ENCODE results near the gene DCAF17. TPM values are rescaled to one million over a fixed set of nuclear protein-coding genes. Genes with fewer than 3 reads are reported as not detected.

DCAF17 gene
- total and polyA plus RNA-seq, 2 experiments from 2014 or later: 10.6 to 14.4 TPM

GRCh38 chr2:171514908-171515582 is 81.0 kb downstream of the DCAF17 start:
- H2AFZ ChIP-seq: no peak overlapping the region
- H4K20me1 ChIP-seq (ENCODE audit: insufficient read depth): no peaks in the 10 kb centered on the region
- TF ChIP-seq EZH2 (IDR thresholded peaks at IDR 0.05; ENCODE audit: insufficient read depth, poor library complexity, severe bottlenecking) (no peak), EZH2phosphoT487 (IDR thresholded peaks at IDR 0.05; ENCODE audit: insufficient read depth, low read depth) (no peak)
- DNase-seq: no peak
- H3K27ac ChIP-seq: no peak overlapping the region
- H3K79me2 ChIP-seq (ENCODE audit: insufficient read depth): no peaks in the 10 kb centered on the region
- no peak overlapping the region for H3K4me3 ChIP-seq
- no peaks in the 10 kb centered on the region for H3K9me2 ChIP-seq (ENCODE audit: insufficient read depth)
- no peaks in the 10 kb centered on the region for H3K36me3 ChIP-seq (ENCODE audit: low read depth)
- no peaks in the 10 kb centered on the region for H3K27me3 ChIP-seq (replicated peaks; ENCODE audit: insufficient read depth)
- H3K4me1 ChIP-seq (ENCODE audit: insufficient read depth): peaks cover 10% of the 10 kb centered on the region
- no peak overlapping the region for H3K4me2 ChIP-seq (ENCODE audit: unreplicated experiment)
- 95 to 96% methylated on average over 3 of the region's 3 CpGs for WGBS, 2 experiments (ENCODE audit: low coverage in 1 of 2, low lambda C conversion rate in 2 of 2, missing lambda C conversion rate in 2 of 2)
- H3K9me3 ChIP-seq (ENCODE audit: low read depth): no peaks in the 10 kb centered on the region
- no peak overlapping the region for H3K9ac ChIP-seq
- in situ Hi-C loops (cut with MboI): no loop called here
- H3F3A ChIP-seq (ENCODE audit: insufficient read depth): no peaks in the 10 kb centered on the region

GRCh38 chr2:171515672-171516298 is 81.8 kb downstream of the DCAF17 start:
- TF ChIP-seq EZH2 (IDR thresholded peaks at IDR 0.05; ENCODE audit: insufficient read depth, poor library complexity, severe bottlenecking) (no peak), EZH2phosphoT487 (IDR thresholded peaks at IDR 0.05; ENCODE audit: insufficient read depth, low read depth) (no peak)
- Histone ChIP-seq H3K4me1 (ENCODE audit: insufficient read depth) (peaks cover 10% of the 10 kb centered on the region), H3F3A (ENCODE audit: insufficient read depth) (no peaks in the 10 kb centered on the region), H3K27ac (no peak overlapping the region; the same call in 1 of the 2 replicates), H3K79me2 (ENCODE audit: insufficient read depth) (no peaks in the 10 kb centered on the region), H3K9me3 (ENCODE audit: low read depth) (no peaks in the 10 kb centered on the region), H3K4me3 (peak overlapping the region; percentile 33), H3K9me2 (ENCODE audit: insufficient read depth) (no peaks in the 10 kb centered on the region), H4K20me1 (ENCODE audit: insufficient read depth) (no peaks in the 10 kb centered on the region), H3K9ac (0 out of 2 replicates have a peak overlapping the region, but pooled peaks have one; percentile 11), H3K27me3 (replicated peaks; ENCODE audit: insufficient read depth) (no peaks in the 10 kb centered on the region), H2AFZ (peak overlapping the region; percentile 65), H3K36me3 (ENCODE audit: low read depth) (no peaks in the 10 kb centered on the region), H3K4me2 (ENCODE audit: unreplicated experiment) (peak overlapping the region; percentile 68)
- 20 to 35% methylated on average over 5 to 6 of the region's 6 CpGs for WGBS, 2 experiments (ENCODE audit: low coverage in 1 of 2, low lambda C conversion rate in 2 of 2, missing lambda C conversion rate in 2 of 2)
- peak; percentile 91 for DNase-seq
- in situ Hi-C loops (cut with MboI): no loop called here

GRCh38 chr2:171516793-171517192 is 82.8 kb downstream of the DCAF17 start:
- Histone ChIP-seq H3K9ac (no peak overlapping the region), H4K20me1 (ENCODE audit: insufficient read depth) (no peaks in the 10 kb centered on the region), H3K4me3 (no peak overlapping the region), H3K27ac (no peak overlapping the region), H3K9me3 (ENCODE audit: low read depth) (no peaks in the 10 kb centered on the region), H3K9me2 (ENCODE audit: insufficient read depth) (no peaks in the 10 kb centered on the region), H3F3A (ENCODE audit: insufficient read depth) (peaks cover 5% of the 10 kb centered on the region; the same call in 1 of the 2 replicates), H3K27me3 (replicated peaks; ENCODE audit: insufficient read depth) (no peaks in the 10 kb centered on the region), H3K36me3 (ENCODE audit: low read depth) (no peaks in the 10 kb centered on the region), H3K4me1 (ENCODE audit: insufficient read depth) (peaks cover 16% of the 10 kb centered on the region), H3K4me2 (ENCODE audit: unreplicated experiment) (peak overlapping the region; percentile 68), H3K79me2 (ENCODE audit: insufficient read depth) (no peaks in the 10 kb centered on the region), H2AFZ (peak overlapping the region; percentile 65; the same call in 1 of the 2 replicates)
- TF ChIP-seq EZH2phosphoT487 (IDR thresholded peaks at IDR 0.05; ENCODE audit: insufficient read depth, low read depth): no peak
- no peak for TF ChIP-seq EZH2 (IDR thresholded peaks at IDR 0.05; ENCODE audit: insufficient read depth, poor library complexity, severe bottlenecking)
- DNase-seq: peak; percentile 20
- 44 to 48% methylated on average over 5 of the region's 5 CpGs for WGBS, 2 experiments (ENCODE audit: low coverage in 1 of 2, low lambda C conversion rate in 2 of 2, missing lambda C conversion rate in 2 of 2)
- in situ Hi-C loops (cut with MboI): no loop called here

- H3K27ac ChIP-seq: no peak overlapping the region
- no peak overlapping the region for H3K9ac ChIP-seq
- no peak overlapping the region for H2AFZ ChIP-seq
- no peak overlapping the region for H3K4me2 ChIP-seq (ENCODE audit: unreplicated experiment)
- no peaks in the 10 kb centered on the region for H3K9me2 ChIP-seq (ENCODE audit: insufficient read depth)
- H4K20me1 ChIP-seq (ENCODE audit: insufficient read depth): no peaks in the 10 kb centered on the region
- no peak for TF ChIP-seq EZH2 (IDR thresholded peaks at IDR 0.05; ENCODE audit: insufficient read depth, poor library complexity, severe bottlenecking)
- TF ChIP-seq EZH2phosphoT487 (IDR thresholded peaks at IDR 0.05; ENCODE audit: insufficient read depth, low read depth): no peak
- peaks cover 14% of the 10 kb centered on the region for H3K79me2 ChIP-seq (ENCODE audit: insufficient read depth)
- in situ Hi-C loops (cut with MboI): no loop called here
- H3K9me3 ChIP-seq (ENCODE audit: low read depth): no peaks in the 10 kb centered on the region
- WGBS, 2 experiments (ENCODE audit: low coverage in 1 of 2, low lambda C conversion rate in 2 of 2, missing lambda C conversion rate in 2 of 2): 78 to 89% methylated on average over 5 of the region's 5 CpGs
- no peak for DNase-seq
- H3K36me3 ChIP-seq (ENCODE audit: low read depth): peaks cover 4% of the 10 kb centered on the region; the same call in 1 of the 2 replicates
- no peaks in the 10 kb centered on the region for H3K27me3 ChIP-seq (replicated peaks; ENCODE audit: insufficient read depth)
- H3F3A ChIP-seq (ENCODE audit: insufficient read depth): peaks cover 27% of the 10 kb centered on the region; the same call in 1 of the 2 replicates
- H3K4me3 ChIP-seq: no peak overlapping the region
- peaks cover 29% of the 10 kb centered on the region for H3K4me1 ChIP-seq (ENCODE audit: insufficient read depth)
Observed at GRCh38 chr2:171520471-171520870, 86.4 kb downstream of the DCAF17 start.

All from GM23248 (cell line).